Neural progenitor cell (in vitro differentiated cells): ENCODE results near the gene BIRC5. TPM values are rescaled to one million over a fixed set of nuclear protein-coding genes. Genes with fewer than 3 reads are reported as not detected.

Experiments used
- DNase-seq: peaks from one replicate; pipeline ENCODE4 v3.0.0-alpha.2; 2016; ENCODE audit warnings: low spot score
- H2AFZ ChIP-seq: fragments of 200-600 bp; sonication (generic); replicated peaks from 2 replicates; pipeline ENCODE4 v1.6.1; 2016; ENCODE audit warnings: antibody characterized with exemption
- H3F3A ChIP-seq: fragments of 200-600 bp; sonication (generic); 2 replicates; pipeline ENCODE4 v1.6.1; 2016; ENCODE audit warnings: antibody characterized with exemption, low read depth
- H3K27ac ChIP-seq: fragments of 200-600 bp; sonication (generic); 2 replicates; pipeline ENCODE4 v1.5.1; 2016; ENCODE audit warnings: mild to moderate bottlenecking
- H3K27me3 ChIP-seq: fragments of 200-600 bp; sonication (generic); 2 replicates; pipeline ENCODE4 v1.6.1; 2016; ENCODE audit warnings: mild to moderate bottlenecking, moderate library complexity
- H3K36me3 ChIP-seq: fragments of 200-600 bp; sonication (generic); 2 replicates; pipeline ENCODE4 v1.5.1; 2016
- H3K4me1 ChIP-seq: fragments of 200-600 bp; sonication (generic); 2 replicates; pipeline ENCODE4 v1.6.1; 2016; ENCODE audit warnings: mixed run types
- H3K4me2 ChIP-seq: fragments of 200-600 bp; sonication (generic); 2 replicates; pipeline ENCODE4 v1.6.1; 2016
- H3K4me3 ChIP-seq: fragments of 200-600 bp; sonication (generic); 2 replicates; pipeline ENCODE4 v1.5.1; 2016
- H3K79me2 ChIP-seq: fragments of 200-600 bp; sonication (generic); 2 replicates; pipeline ENCODE4 v1.6.1; 2016; ENCODE audit warnings: low read depth
- H3K9ac ChIP-seq: fragments of 200-600 bp; sonication (generic); 2 replicates; pipeline ENCODE4 v1.6.1; 2016
- H3K9me3 ChIP-seq: fragments of 200-600 bp; sonication (generic); 2 replicates; pipeline ENCODE4 v1.5.1; 2016; ENCODE audit warnings: low read depth
- H4K20me1 ChIP-seq: fragments of 200-600 bp; sonication (generic); 2 replicates; pipeline ENCODE4 v1.6.1; 2016; ENCODE audit warnings: low read depth
- H3K27ac Mint-ChIP-seq: 3 replicates; pipeline ENCODE4 v1.8.0; 2021; ENCODE audit warnings: mixed read lengths
- H3K27me3 Mint-ChIP-seq: 2 replicates; pipeline ENCODE4 v1.8.0; 2022; ENCODE audit warnings: low read depth, mild to moderate bottlenecking, inconsistent platforms, moderate library complexity, mixed read lengths; ENCODE audit not compliant: insufficient read depth
- H3K36me3 Mint-ChIP-seq: 3 replicates; pipeline ENCODE4 v1.8.0; 2021; ENCODE audit warnings: mixed read lengths
- H3K4me1 Mint-ChIP-seq: 3 replicates; pipeline ENCODE4 v1.8.0; 2021; ENCODE audit warnings: mixed read lengths
- H3K4me3 Mint-ChIP-seq: 3 replicates; pipeline ENCODE4 v1.8.0; 2021; ENCODE audit warnings: mild to moderate bottlenecking, moderate library complexity, mixed read lengths
- H3K9me3 Mint-ChIP-seq: 3 replicates; pipeline ENCODE4 v1.8.0; 2020; ENCODE audit warnings: mixed read lengths
- EZH2 ChIP-seq: fragments of 200-600 bp; sonication (generic); IDR thresholded peaks from 2 replicates; pipeline ENCODE4 v1.6.1; 2017; ENCODE audit warnings: antibody characterized with exemption, mild to moderate bottlenecking, moderate library complexity
- EZH2phosphoT487 ChIP-seq: fragments of 200-600 bp; sonication (generic); IDR thresholded peaks from 2 replicates; pipeline ENCODE4 v1.6.1; 2017; ENCODE audit warnings: antibody characterized with exemption
- total RNA-seq: library from RNA; depleted of rRNA; stranded (reverse); fragments of >200 nt; gene quantifications from 2 replicates; pipeline ENCODE4 v1.2.3, GENCODE V29; 2015; ENCODE audit warnings: low replicate concordance
- TF ChIP-seq, protein P1 (sequence below): fragments of 200-600 bp; sonication (generic); IDR thresholded peaks from 2 replicates; pipeline ENCODE4 v1.5.1; 2017; ENCODE audit warnings: antibody characterized with exemption, mild to moderate bottlenecking

BIRC5 gene
- total RNA-seq, 1 donor from 2014 or later = 144 TPM

DNA sequence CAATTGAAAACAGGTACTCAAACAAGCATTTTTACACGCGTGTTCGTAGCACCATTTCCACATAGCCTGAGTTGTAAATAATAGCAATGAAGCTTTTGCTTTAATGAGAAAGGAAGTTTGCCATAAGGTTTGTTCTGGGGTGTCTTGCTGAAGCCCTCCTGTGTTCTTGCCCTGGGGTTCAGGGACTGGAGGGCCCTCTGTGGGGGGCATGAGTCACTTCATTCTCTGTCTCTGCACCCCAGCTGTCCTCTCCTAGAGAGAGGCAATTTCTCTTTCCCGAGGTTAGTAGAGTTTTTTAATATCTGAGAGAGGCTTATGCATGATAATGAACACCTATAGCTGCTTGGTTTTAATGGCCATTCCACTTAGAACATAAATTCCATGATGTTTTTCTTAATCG lies 17.3 kb upstream of the BIRC5 start:
- no peak overlapping the region for H3K9ac ChIP-seq
- H3K36me3 ChIP-seq = no peaks in the 10 kb centered on the region
- no peak overlapping the region for H3K4me3 ChIP-seq
- H3F3A ChIP-seq = no peaks in the 10 kb centered on the region
- peak overlapping the region; percentile 82 for H3K27ac Mint-ChIP-seq
- H3K36me3 Mint-ChIP-seq = peaks cover 25% of the 10 kb centered on the region
- H3K79me2 ChIP-seq = no peaks in the 10 kb centered on the region
- H3K27me3 ChIP-seq = no peaks in the 10 kb centered on the region
- peaks cover 9% of the 10 kb centered on the region for H4K20me1 ChIP-seq
- H3K4me1 Mint-ChIP-seq = peaks cover 14% of the 10 kb centered on the region
- no peak overlapping the region for H3K4me3 Mint-ChIP-seq
- H3K4me1 ChIP-seq = no peaks in the 10 kb centered on the region
- H2AFZ ChIP-seq = no peak overlapping the region
- H3K27ac ChIP-seq = no peak overlapping the region
- no peak for DNase-seq
- H3K4me2 ChIP-seq = no peak overlapping the region
- no peaks in the 10 kb centered on the region for H3K9me3 ChIP-seq
- peaks cover 3% of the 10 kb centered on the region for H3K27me3 Mint-ChIP-seq
- H3K9me3 Mint-ChIP-seq = no peaks in the 10 kb centered on the region
- no peak for TF ChIP-seq EZH2
- TF ChIP-seq, protein P1, sequence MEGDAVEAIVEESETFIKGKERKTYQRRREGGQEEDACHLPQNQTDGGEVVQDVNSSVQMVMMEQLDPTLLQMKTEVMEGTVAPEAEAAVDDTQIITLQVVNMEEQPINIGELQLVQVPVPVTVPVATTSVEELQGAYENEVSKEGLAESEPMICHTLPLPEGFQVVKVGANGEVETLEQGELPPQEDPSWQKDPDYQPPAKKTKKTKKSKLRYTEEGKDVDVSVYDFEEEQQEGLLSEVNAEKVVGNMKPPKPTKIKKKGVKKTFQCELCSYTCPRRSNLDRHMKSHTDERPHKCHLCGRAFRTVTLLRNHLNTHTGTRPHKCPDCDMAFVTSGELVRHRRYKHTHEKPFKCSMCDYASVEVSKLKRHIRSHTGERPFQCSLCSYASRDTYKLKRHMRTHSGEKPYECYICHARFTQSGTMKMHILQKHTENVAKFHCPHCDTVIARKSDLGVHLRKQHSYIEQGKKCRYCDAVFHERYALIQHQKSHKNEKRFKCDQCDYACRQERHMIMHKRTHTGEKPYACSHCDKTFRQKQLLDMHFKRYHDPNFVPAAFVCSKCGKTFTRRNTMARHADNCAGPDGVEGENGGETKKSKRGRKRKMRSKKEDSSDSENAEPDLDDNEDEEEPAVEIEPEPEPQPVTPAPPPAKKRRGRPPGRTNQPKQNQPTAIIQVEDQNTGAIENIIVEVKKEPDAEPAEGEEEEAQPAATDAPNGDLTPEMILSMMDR = no peak
- TF ChIP-seq EZH2phosphoT487 = no peak

DNA sequence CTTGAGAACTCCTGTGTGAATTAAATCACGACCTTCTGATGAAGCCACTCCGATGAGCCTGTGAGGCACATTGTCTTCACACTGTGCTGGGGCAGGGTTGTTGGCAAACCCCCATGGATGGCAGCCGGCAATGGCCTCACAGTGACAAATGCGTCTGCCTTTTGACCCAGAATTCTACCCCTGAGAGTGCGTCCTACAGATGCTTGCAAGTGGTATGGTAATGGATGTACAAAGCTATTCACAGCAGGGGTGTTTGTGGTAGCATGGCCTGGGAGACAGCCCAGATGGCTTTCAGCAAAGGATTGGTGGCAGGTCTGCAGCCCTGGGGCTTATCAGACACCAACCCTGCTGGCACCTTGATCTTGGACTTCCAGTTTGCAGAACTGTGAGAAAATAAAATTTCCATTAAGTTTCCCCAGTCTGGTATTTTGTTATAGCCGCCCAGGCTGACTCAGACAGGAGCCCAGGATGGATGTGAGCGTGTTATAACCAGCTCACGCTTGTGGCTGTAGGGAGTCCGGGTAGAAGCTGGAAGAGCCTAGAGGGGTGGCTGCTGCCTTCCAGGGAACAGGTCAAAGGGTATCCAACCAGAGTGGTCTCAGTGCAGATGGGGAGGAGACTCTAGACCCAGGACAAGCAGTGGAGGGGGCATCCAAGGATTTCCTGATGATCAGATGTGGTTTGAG lies 16.8 kb upstream of the BIRC5 start:
- H3K9me3 Mint-ChIP-seq = no peaks in the 10 kb centered on the region
- Histone ChIP-seq H3F3A (no peaks in the 10 kb centered on the region), H4K20me1 (peaks cover 9% of the 10 kb centered on the region), H3K4me1 (no peaks in the 10 kb centered on the region), H3K9me3 (no peaks in the 10 kb centered on the region), H2AFZ (no peak overlapping the region), H3K4me2 (no peak overlapping the region), H3K36me3 (no peaks in the 10 kb centered on the region), H3K4me3 (no peak overlapping the region), H3K9ac (no peak overlapping the region), H3K27ac (no peak overlapping the region), H3K79me2 (no peaks in the 10 kb centered on the region), H3K27me3 (no peaks in the 10 kb centered on the region)
- H3K36me3 Mint-ChIP-seq = peaks cover 23% of the 10 kb centered on the region
- peaks cover 3% of the 10 kb centered on the region for H3K27me3 Mint-ChIP-seq
- no peak overlapping the region for H3K4me3 Mint-ChIP-seq
- H3K4me1 Mint-ChIP-seq = peaks cover 14% of the 10 kb centered on the region
- peak overlapping the region; percentile 82 for H3K27ac Mint-ChIP-seq
- TF ChIP-seq EZH2 (no peak), EZH2phosphoT487 (no peak)
- TF ChIP-seq, protein P1 = no peak
- DNase-seq = no peak

DNA sequence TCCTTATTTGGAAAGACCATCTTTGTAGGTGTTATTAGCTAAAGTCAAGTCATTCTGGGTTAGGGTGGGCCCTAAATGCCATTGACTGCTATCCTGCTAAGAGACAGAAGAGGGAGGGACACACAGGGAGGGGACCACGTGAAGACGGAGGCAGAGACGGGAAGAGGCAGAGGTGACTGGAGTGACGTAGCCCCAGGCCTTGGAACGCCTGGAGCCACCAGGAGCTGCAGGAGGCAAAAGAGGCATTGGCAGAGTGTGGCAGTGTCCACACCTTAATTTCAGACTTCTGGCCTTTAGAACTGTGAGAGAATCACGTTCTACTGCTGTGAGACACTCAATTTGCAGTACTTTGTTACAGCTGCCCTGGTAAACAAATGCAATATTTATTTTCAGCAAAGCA lies 13.6 kb upstream of the BIRC5 start:
- no peak for TF ChIP-seq EZH2phosphoT487
- no peak for TF ChIP-seq EZH2
- TF ChIP-seq, protein P1 = no peak
- H3K36me3 ChIP-seq = no peaks in the 10 kb centered on the region
- Mint-ChIP-seq H3K27me3 (peaks cover 5% of the 10 kb centered on the region), H3K4me1 (peaks cover 14% of the 10 kb centered on the region), H3K4me3 (no peak overlapping the region), H3K36me3 (peaks cover 14% of the 10 kb centered on the region), H3K27ac (no peak overlapping the region), H3K9me3 (no peaks in the 10 kb centered on the region)
- H3K4me2 ChIP-seq = no peak overlapping the region
- no peaks in the 10 kb centered on the region for H3K27me3 ChIP-seq
- no peaks in the 10 kb centered on the region for H3K79me2 ChIP-seq
- no peak overlapping the region for H3K9ac ChIP-seq
- H3F3A ChIP-seq = no peaks in the 10 kb centered on the region
- no peak overlapping the region for H3K4me3 ChIP-seq
- no peaks in the 10 kb centered on the region for H3K9me3 ChIP-seq
- no peak overlapping the region for H3K27ac ChIP-seq
- H2AFZ ChIP-seq = no peak overlapping the region
- H3K4me1 ChIP-seq = no peaks in the 10 kb centered on the region
- no peak for DNase-seq
- peaks cover 9% of the 10 kb centered on the region for H4K20me1 ChIP-seq
